ENCODE measurements around the gene ACSF3. TPM values are rescaled to one million over a fixed set of nuclear protein-coding genes. Genes with fewer than 3 reads are reported as not detected.

Gene ACSF3
- total and polyA plus RNA-seq, 2 donors (not counting 1 experiment from before 2014, with no cell fraction given): 9.2 to 23.1 TPM

DNA sequence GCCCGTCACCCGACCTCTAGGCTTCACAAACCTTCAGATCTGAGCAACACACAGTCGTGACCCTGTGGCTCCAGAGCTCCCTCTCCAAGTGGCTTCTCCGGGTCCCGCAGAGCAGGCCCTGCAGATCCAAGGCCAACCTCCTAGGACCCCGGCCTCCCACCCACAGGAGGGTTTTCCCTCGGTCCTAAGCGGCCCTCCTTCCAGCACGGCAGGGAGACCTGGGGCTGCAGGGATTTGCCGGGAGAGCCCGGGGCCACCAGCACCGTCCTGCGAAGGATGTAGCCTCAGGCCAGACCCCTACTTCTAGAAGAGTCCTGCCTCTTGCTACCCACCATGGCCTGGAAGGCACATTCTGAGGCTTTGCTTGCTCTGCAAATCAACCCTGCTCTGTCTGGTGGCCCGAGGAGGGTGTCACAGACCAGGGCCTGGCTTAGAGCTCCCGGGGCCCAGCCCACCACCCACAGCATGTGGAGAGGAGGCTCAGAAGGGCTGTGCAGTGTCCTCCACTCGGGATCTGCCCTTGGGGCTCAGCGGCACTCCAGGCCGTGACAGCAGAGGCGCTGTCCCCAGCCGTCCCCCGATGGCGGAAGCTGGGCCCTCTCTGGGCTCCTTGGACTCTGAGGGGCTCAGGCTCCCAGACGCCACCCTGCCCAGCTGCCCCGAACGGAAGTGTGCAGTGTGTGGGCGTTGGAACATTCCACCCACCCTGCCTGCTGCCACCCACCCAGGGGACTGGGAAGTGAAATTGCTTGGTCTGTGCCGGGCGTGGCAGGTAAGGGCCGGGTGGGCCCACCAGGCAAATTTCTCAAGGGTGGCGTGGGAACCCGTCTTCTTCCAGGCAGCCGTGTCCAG, 28.8 kb upstream of the ACSF3 start:
- no peak for DNase-seq (ENCODE audit: low read depth in 2 of 2)
- Histone ChIP-seq H3K4me1 (ENCODE audit: control insufficient read depth, extremely low read depth, insufficient read depth, low read length) (no peaks in the 10 kb centered on the region), H3K27ac (ENCODE audit: insufficient read depth, low read length) (no peak overlapping the region), H3K9ac (ENCODE audit: insufficient read depth, low read length) (no peak overlapping the region), H3K27me3 (ENCODE audit: control insufficient read depth, insufficient read depth, low read length) (peaks cover 10% of the 10 kb centered on the region), H3K9me3 (ENCODE audit: control insufficient read depth, insufficient read depth, low read depth, low read length) (no peaks in the 10 kb centered on the region), H3K4me3 (replicated peaks in 1 of 4; ENCODE audit: control extremely low read depth in 1 of 4, insufficient read depth in 1 of 4, low read depth in 3 of 4, low read length in 4 of 4) (no peak overlapping the region), H2AFZ (ENCODE audit: low read length) (no peak overlapping the region), H3K79me2 (ENCODE audit: control insufficient read depth, insufficient read depth, low read length) (no peaks in the 10 kb centered on the region), H3K36me3 (ENCODE audit: control insufficient read depth, insufficient read depth, low read length) (no peaks in the 10 kb centered on the region), H4K20me1 (ENCODE audit: control insufficient read depth, extremely low read depth, insufficient read depth, low read length) (no peaks in the 10 kb centered on the region), H3K4me2 (ENCODE audit: extremely low read depth, insufficient read depth, low read length) (no peak overlapping the region)
- TF ChIP-seq CTCF (conservative IDR thresholded peaks at IDR 0.05 in 1 of 2, IDR thresholded peaks at IDR 0.05 in 1 of 2; ENCODE audit: low read depth in 1 of 2, low read length in 2 of 2): no peak
- TF ChIP-seq EZH2 (IDR thresholded peaks at IDR 0.05; ENCODE audit: low read length, missing control alignments): no peak

DNA sequence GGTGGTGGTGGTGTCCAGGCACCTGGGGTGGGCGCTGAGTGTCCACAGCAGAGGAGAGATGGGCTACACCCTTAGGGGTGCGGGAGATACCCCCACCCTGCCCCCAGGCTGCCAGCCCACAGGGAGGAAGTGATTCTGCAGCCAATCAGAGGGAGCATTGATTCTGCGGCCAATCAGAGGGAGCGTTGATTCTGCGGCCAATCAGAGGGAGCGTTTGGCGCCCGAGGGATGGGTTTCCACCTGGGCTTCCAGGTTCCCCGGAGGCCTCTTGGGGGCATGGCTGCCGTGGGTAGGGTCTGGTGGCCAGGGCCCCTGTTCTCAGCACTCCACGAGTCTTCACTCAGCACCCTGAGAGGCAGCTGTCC, 28.2 kb upstream of the ACSF3 start:
- H3K27me3 ChIP-seq (ENCODE audit: control insufficient read depth, insufficient read depth, low read length): peaks cover 10% of the 10 kb centered on the region

GRCh38 chr16:89066721-89067120, 26.9 kb upstream of the ACSF3 start:
- TF ChIP-seq CTCF (conservative IDR thresholded peaks at IDR 0.05 in 1 of 2, IDR thresholded peaks at IDR 0.05 in 1 of 2; ENCODE audit: low read depth in 1 of 2, low read length in 2 of 2) (no peak), EZH2 (IDR thresholded peaks at IDR 0.05; ENCODE audit: low read length, missing control alignments) (no peak)
- Histone ChIP-seq H3K27me3 (ENCODE audit: control insufficient read depth, insufficient read depth, low read length) (peaks cover 10% of the 10 kb centered on the region), H3K36me3 (ENCODE audit: control insufficient read depth, insufficient read depth, low read length) (no peaks in the 10 kb centered on the region), H3K4me3 (replicated peaks in 1 of 4; ENCODE audit: control extremely low read depth in 1 of 4, insufficient read depth in 1 of 4, low read depth in 3 of 4, low read length in 4 of 4) (no peak overlapping the region), H2AFZ (ENCODE audit: low read length) (no peak overlapping the region), H3K4me1 (ENCODE audit: control insufficient read depth, extremely low read depth, insufficient read depth, low read length) (no peaks in the 10 kb centered on the region), H3K27ac (ENCODE audit: insufficient read depth, low read length) (no peak overlapping the region), H3K9ac (ENCODE audit: insufficient read depth, low read length) (no peak overlapping the region), H4K20me1 (ENCODE audit: control insufficient read depth, extremely low read depth, insufficient read depth, low read length) (no peaks in the 10 kb centered on the region), H3K9me3 (ENCODE audit: control insufficient read depth, insufficient read depth, low read depth, low read length) (no peaks in the 10 kb centered on the region), H3K79me2 (ENCODE audit: control insufficient read depth, insufficient read depth, low read length) (no peaks in the 10 kb centered on the region), H3K4me2 (ENCODE audit: extremely low read depth, insufficient read depth, low read length) (no peak overlapping the region)
- no peak for DNase-seq (ENCODE audit: low read depth in 2 of 2)

More for the DNA sequence above, 28.2 kb upstream of the ACSF3 start:
- H3K9me3 ChIP-seq (ENCODE audit: control insufficient read depth, insufficient read depth, low read depth, low read length): no peaks in the 10 kb centered on the region
- TF ChIP-seq CTCF (conservative IDR thresholded peaks at IDR 0.05 in 1 of 2, IDR thresholded peaks at IDR 0.05 in 1 of 2; ENCODE audit: low read depth in 1 of 2, low read length in 2 of 2) (no peak), EZH2 (IDR thresholded peaks at IDR 0.05; ENCODE audit: low read length, missing control alignments) (no peak)
- no peak overlapping the region for H3K27ac ChIP-seq (ENCODE audit: insufficient read depth, low read length)
- no peak overlapping the region for H3K4me3 ChIP-seq (replicated peaks in 1 of 4; ENCODE audit: control extremely low read depth in 1 of 4, insufficient read depth in 1 of 4, low read depth in 3 of 4, low read length in 4 of 4)
- H3K36me3 ChIP-seq (ENCODE audit: control insufficient read depth, insufficient read depth, low read length): no peaks in the 10 kb centered on the region
- no peak overlapping the region for H2AFZ ChIP-seq (ENCODE audit: low read length)
- H3K9ac ChIP-seq (ENCODE audit: insufficient read depth, low read length): no peak overlapping the region
- no peaks in the 10 kb centered on the region for H4K20me1 ChIP-seq (ENCODE audit: control insufficient read depth, extremely low read depth, insufficient read depth, low read length)
- H3K4me1 ChIP-seq (ENCODE audit: control insufficient read depth, extremely low read depth, insufficient read depth, low read length): no peaks in the 10 kb centered on the region
- H3K4me2 ChIP-seq (ENCODE audit: extremely low read depth, insufficient read depth, low read length): no peak overlapping the region
- no peak for DNase-seq (ENCODE audit: low read depth in 2 of 2)
- no peaks in the 10 kb centered on the region for H3K79me2 ChIP-seq (ENCODE audit: control insufficient read depth, insufficient read depth, low read length)

All from fibroblast of lung (primary cell).